H1 (cell line): Measurements from ENCODE around the gene ALG3. TPM values are rescaled to one million over a fixed set of nuclear protein-coding genes. Genes with fewer than 3 reads are reported as not detected.

ENCODE experiments used
- CTCF ChIA-PET: fragments of 300-600 bp; sonication (Branson Sonifier 250); formaldehyde crosslinking; loops from one replicate; lab custom pipeline; 2021; ENCODE audit not compliant: partially characterized antibody; lab: Charles Lee
- POLR2A ChIA-PET: fragments of 300-600 bp; sonication (Branson Sonifier 250); formaldehyde crosslinking; loops from one replicate; lab custom pipeline; 2021; ENCODE audit warnings: inconsistent platforms; ENCODE audit not compliant: partially characterized antibody; lab: Charles Lee
- DNase-seq, 2 experiments: peaks; one replicate each; pipeline versions ENCODE4 v3.0.0 to v3.0.0-alpha.2; 2010 to 2022; ENCODE audit warnings: low spot score in 2 of 2, low read depth in 1 of 2, mixed read lengths in 1 of 2
- FAIRE-seq: peaks from 2 replicates; lab custom pipeline; 2011; peaks lifted over from hg19 to GRCh38; lab: Jason Lieb, UNC
- H2AFZ ChIP-seq: 2 replicates; pipeline ENCODE4 v1.8.1; 2012; ENCODE audit warnings: low read length, inconsistent platforms
- H2AK5ac ChIP-seq: 2 replicates; pipeline ENCODE4 v1.6.1; 2013; ENCODE audit warnings: low read depth, low read length
- H2BK120ac ChIP-seq: replicated peaks from 2 replicates; pipeline ENCODE3; 2013; ENCODE audit warnings: low read depth, low read length, inconsistent platforms
- H2BK12ac ChIP-seq: 2 replicates; pipeline ENCODE4 v1.6.1; 2013; ENCODE audit warnings: low read depth, low read length
- H2BK15ac ChIP-seq: 2 replicates; pipeline ENCODE4 v1.6.1; 2013; ENCODE audit warnings: low read length
- H2BK20ac ChIP-seq: 2 replicates; pipeline ENCODE4 v1.6.1; 2013; ENCODE audit warnings: low read length
- H2BK5ac ChIP-seq: 2 replicates; pipeline ENCODE4 v1.6.1; 2013; ENCODE audit warnings: low read depth, low read length
- H3K14ac ChIP-seq: 2 replicates; pipeline ENCODE4 v1.6.1; 2013; ENCODE audit warnings: inconsistent platforms; ENCODE audit not compliant: insufficient read length
- H3K18ac ChIP-seq: 2 replicates; pipeline ENCODE4 v1.6.1; 2013; ENCODE audit warnings: low read length; ENCODE audit errors: extremely low read depth
- H3K23ac ChIP-seq: 2 replicates; pipeline ENCODE4 v1.6.1; 2013; ENCODE audit warnings: inconsistent platforms; ENCODE audit not compliant: insufficient read length
- H3K23me2 ChIP-seq: 2 replicates; pipeline ENCODE4 v1.6.1; 2013; ENCODE audit warnings: low read depth, low read length
- H3K27ac ChIP-seq: 2 replicates; pipeline ENCODE4 v1.6.1; 2011; ENCODE audit warnings: low read depth, low read length, inconsistent platforms
- H3K27me3 ChIP-seq, 4 experiments: replicated peaks in 1 of 4; 1 replicate in 1 of 4; 2 replicates in 3 of 4; pipeline versions ENCODE4 v1.6.1 to v1.8.1; 2011 to 2013; ENCODE audit warnings: low read length in 3 of 4, mild to moderate bottlenecking in 3 of 4, inconsistent platforms in 2 of 4, mixed read lengths in 2 of 4, moderate library complexity in 1 of 4; ENCODE audit not compliant: control insufficient read depth in 3 of 4, insufficient read depth in 3 of 4; ENCODE audit errors: extremely low read depth in 1 of 4
- H3K36me3 ChIP-seq, 4 experiments: 2 replicates each; pipeline versions ENCODE4 v1.6.1 to v1.8.1; 2011 to 2013; ENCODE audit warnings: mild to moderate bottlenecking in 4 of 4, low read length in 3 of 4, moderate library complexity in 2 of 4, control low read depth in 1 of 4, inconsistent platforms in 1 of 4; ENCODE audit not compliant: insufficient read depth in 4 of 4, control insufficient read depth in 2 of 4
- H3K4ac ChIP-seq: replicated peaks from 2 replicates; pipeline ENCODE3; 2013; ENCODE audit warnings: low read length, low read depth, mixed read lengths, inconsistent platforms; ENCODE audit not compliant: insufficient read length
- H3K4me1 ChIP-seq, 4 experiments: replicated peaks in 1 of 4; 1 replicate in 1 of 4; 2 replicates in 3 of 4; pipeline versions ENCODE4 v1.6.1 to v1.8.1; 2011 to 2013; ENCODE audit warnings: low read length in 3 of 4, inconsistent platforms in 2 of 4, mixed read lengths in 1 of 4; ENCODE audit not compliant: insufficient read depth in 4 of 4, control insufficient read depth in 3 of 4
- H3K4me2 ChIP-seq, 2 experiments: 2 replicates each; pipeline versions ENCODE4 v1.6.1 to v1.8.1; 2011 to 2013; ENCODE audit warnings: low read depth in 2 of 2, low read length in 2 of 2, control low read depth in 1 of 2, inconsistent platforms in 1 of 2, mild to moderate bottlenecking in 1 of 2; ENCODE audit not compliant: insufficient read depth in 1 of 2
- H3K4me3 ChIP-seq, 4 experiments: fragments of 200-600, 300-600 bp in 1 of 4; sonication (generic), shearing (Covaris generic), sonication (Bioruptor Twin) in 1 of 4; 2 replicates each; pipeline versions ENCODE4 v1.5.1 to v1.8.1; 2011 to 2016; ENCODE audit warnings: low read length in 4 of 4, low read depth in 3 of 4, control low read depth in 2 of 4, inconsistent platforms in 2 of 4, mild to moderate bottlenecking in 2 of 4, mixed read lengths in 1 of 4, moderate library complexity in 1 of 4; ENCODE audit not compliant: insufficient read depth in 2 of 4; ENCODE audit errors: extremely low read depth in 1 of 4
- H3K56ac ChIP-seq: replicated peaks from 2 replicates; pipeline ENCODE3; 2013; ENCODE audit warnings: low read depth, mild to moderate bottlenecking, mixed read lengths, low read length, inconsistent platforms; ENCODE audit not compliant: insufficient read length
- H3K79me1 ChIP-seq: 2 replicates; pipeline ENCODE4 v1.6.1; 2013; ENCODE audit warnings: low read depth, low read length, control low read depth
- H3K79me2 ChIP-seq, 2 experiments: 2 replicates each; pipeline versions ENCODE4 v1.6.1 to v1.8.1; 2012 to 2013; ENCODE audit warnings: low read length in 2 of 2, mild to moderate bottlenecking in 2 of 2, inconsistent platforms in 1 of 2; ENCODE audit not compliant: insufficient read depth in 2 of 2, control insufficient read depth in 1 of 2
- H3K9ac ChIP-seq, 4 experiments: replicated peaks in 1 of 4; 1 replicate in 1 of 4; 2 replicates in 3 of 4; pipeline versions ENCODE4 v1.6.1 to v1.8.1; 2011 to 2013; ENCODE audit warnings: low read depth in 3 of 4, low read length in 3 of 4, control low read depth in 2 of 4, mild to moderate bottlenecking in 2 of 4, moderate library complexity in 2 of 4, inconsistent platforms in 1 of 4; ENCODE audit errors: extremely low read depth in 1 of 4
- H3K9me3 ChIP-seq, 2 experiments: 2 replicates each; pipeline versions ENCODE4 v1.6.1 to v1.8.1; 2012 to 2013; ENCODE audit warnings: mild to moderate bottlenecking in 2 of 2, moderate library complexity in 2 of 2, control low read depth in 1 of 2, inconsistent platforms in 1 of 2, low read depth in 1 of 2, low read length in 1 of 2, mixed read lengths in 1 of 2; ENCODE audit not compliant: insufficient read depth in 2 of 2
- H4K20me1 ChIP-seq, 2 experiments: replicated peaks in 1 of 2; 2 replicates each; pipeline versions ENCODE3 to v1.8.1; 2011 to 2013; ENCODE audit warnings: inconsistent platforms in 2 of 2, low read length in 2 of 2, mild to moderate bottlenecking in 1 of 2; ENCODE audit not compliant: insufficient read depth in 2 of 2, control insufficient read depth in 1 of 2
- H4K5ac ChIP-seq: 2 replicates; pipeline ENCODE4 v1.6.1; 2013; ENCODE audit warnings: low read length, low read depth, mixed read lengths, inconsistent platforms; ENCODE audit not compliant: insufficient read length
- H4K8ac ChIP-seq: 2 replicates; pipeline ENCODE4 v1.8.0; 2013; ENCODE audit warnings: mild to moderate bottlenecking, moderate library complexity, low read length, inconsistent platforms; ENCODE audit not compliant: insufficient read depth; ENCODE audit errors: extremely low read depth
- H4K91ac ChIP-seq: replicated peaks from 2 replicates; pipeline ENCODE3; 2013; ENCODE audit warnings: low read length, mixed read lengths, inconsistent platforms; ENCODE audit not compliant: insufficient read length
- BCL11A ChIP-seq, 2 experiments: IDR thresholded peaks; one replicate each; pipeline ENCODE4 v1.6.1; 2011; ENCODE audit warnings: low read depth in 2 of 2, low read length in 2 of 2, mild to moderate bottlenecking in 2 of 2
- CHD2 ChIP-seq: IDR thresholded peaks from 2 replicates; pipeline ENCODE4 v1.6.1; 2012; ENCODE audit warnings: low read length, improper control_type of control experiment
- CREB1 ChIP-seq: IDR thresholded peaks from 2 replicates; pipeline ENCODE4 v1.6.1; 2012; ENCODE audit warnings: inconsistent platforms
- GABPA ChIP-seq: IDR thresholded peaks from 2 replicates; pipeline ENCODE4 v1.6.1; 2011; ENCODE audit warnings: mild to moderate bottlenecking, low read length, moderate library complexity, borderline replicate concordance; ENCODE audit not compliant: insufficient read depth
- JUN ChIP-seq: IDR thresholded peaks from 2 replicates; pipeline ENCODE4 v1.6.1; 2011; ENCODE audit warnings: low read depth, mild to moderate bottlenecking, improper control_type of control experiment, low read length
- MAX ChIP-seq: IDR thresholded peaks from 2 replicates; pipeline ENCODE4 v1.6.1; 2012; ENCODE audit warnings: inconsistent platforms
- NANOG ChIP-seq: IDR thresholded peaks from 2 replicates; pipeline ENCODE4 v1.6.1; 2011; ENCODE audit warnings: low read length, low read depth, mild to moderate bottlenecking, inconsistent platforms; ENCODE audit not compliant: insufficient read depth, poor library complexity, severe bottlenecking
- POU5F1 ChIP-seq: IDR thresholded peaks from 2 replicates; pipeline ENCODE4 v1.6.1; 2011; ENCODE audit warnings: low read depth, mild to moderate bottlenecking, low read length, moderate library complexity
- RAD21 ChIP-seq, 2 experiments: IDR thresholded peaks in 1 of 2; conservative IDR thresholded peaks in 1 of 2; 2 replicates each; pipeline ENCODE4 v1.6.1; 2011; ENCODE audit warnings: low read depth in 2 of 2, low read length in 2 of 2, improper control_type of control experiment in 1 of 2, inconsistent platforms in 1 of 2, mild to moderate bottlenecking in 1 of 2, moderate library complexity in 1 of 2
- RBBP5 ChIP-seq: IDR thresholded peaks from 2 replicates; pipeline ENCODE4 v1.7.1; 2012; ENCODE audit warnings: low read depth, mild to moderate bottlenecking, inconsistent platforms, low read length, moderate library complexity, borderline replicate concordance
- RXRA ChIP-seq: IDR thresholded peaks from 2 replicates; pipeline ENCODE4 v1.6.1; 2011; ENCODE audit warnings: low read depth, mild to moderate bottlenecking, low read length, moderate library complexity; ENCODE audit not compliant: insufficient read depth
- SIRT6 ChIP-seq: IDR thresholded peaks from one replicate; pipeline ENCODE4 v1.7.1; 2012; ENCODE audit warnings: low read length, inconsistent platforms
- SP2 ChIP-seq: IDR thresholded peaks from 2 replicates; pipeline ENCODE4 v1.6.1; 2012; ENCODE audit warnings: mild to moderate bottlenecking, low read length, inconsistent platforms
- SRF ChIP-seq: IDR thresholded peaks from 2 replicates; pipeline ENCODE4 v1.6.1; 2011; ENCODE audit warnings: mild to moderate bottlenecking, low read depth, low read length, moderate library complexity
- TCF12 ChIP-seq: IDR thresholded peaks from 2 replicates; pipeline ENCODE4 v1.6.1; 2011; ENCODE audit warnings: low read depth, mild to moderate bottlenecking, low read length
- WGBS, 2 experiments: shearing (Covaris generic) in 1 of 2; methylation state at CpG; one replicate each; pipeline versions ENCODE4 v1.1.6 to v1.1.7; 2013 to 2015; ENCODE audit warnings: low lambda C conversion rate in 2 of 2, mixed read lengths in 2 of 2, inconsistent platforms in 1 of 2, low coverage in 1 of 2, missing lambda C conversion rate in 1 of 2; ENCODE audit not compliant: insufficient replicate concordance in 2 of 2, insufficient coverage in 1 of 2, insufficient read length in 1 of 2; ENCODE audit errors: extremely low coverage in 1 of 2, missing lambda C conversion rate in 1 of 2; 5-methylcytosine and 5-hydroxymethylcytosine counted together
- polyA plus RNA-seq, 7 experiments: library from polyadenylated mRNA; depleted of rRNA in 3 of 7; stranded (reverse) in 5 of 7; unstranded in 2 of 7; fragments of >200 nt in 5 of 7; fragments of 200-250 nt in 2 of 7; gene quantifications; 1 replicate in 5 of 7; 2 replicates in 1 of 7; 4 replicates in 1 of 7; pipeline versions ENCODE4 v1.2.1 to v1.2.3, GENCODE V29; 2011 to 2013; ENCODE audit warnings: missing spikeins in 2 of 7, mixed read lengths in 2 of 7
- total RNA-seq: library from RNA; stranded (reverse); fragmentation: NEBNext Ultra II Directional; extraction: Animal tissue kit (Norgen Biotek cat#: 25700); gene quantifications from 2 replicates; pipeline ENCODE4 v1.2.1, GENCODE V29; 2021

The ALG3 gene
- total and polyA plus RNA-seq, 2 of the 8 experiments (the other 6 are each of a cell fraction or from before 2014, with no cell fraction given), result 54.6 to 148 TPM

- no peak for FAIRE-seq
- Histone ChIP-seq H3K14ac (no peak overlapping the region), H3K27ac (no peak overlapping the region), H3K56ac (no peak overlapping the region), H3K4me3 (no peak overlapping the region), H3K9me3 (no peaks in the 10 kb centered on the region), H4K91ac (no peak overlapping the region), H3K4me2 (no peak overlapping the region), H2AFZ (no peak overlapping the region), H2AK5ac (no peak overlapping the region), H4K5ac (no peak overlapping the region), H2BK15ac (no peak overlapping the region), H3K4me1 (no peaks in the 10 kb centered on the region), H3K79me1 (no peaks in the 10 kb centered on the region), H4K8ac (no peak overlapping the region), H3K9ac (no peak overlapping the region), H2BK120ac (no peak overlapping the region), H3K27me3 (no peaks in the 10 kb centered on the region), H3K79me2 (no peaks in the 10 kb centered on the region), H3K4ac (no peak overlapping the region), H3K18ac (no peak overlapping the region), H2BK20ac (no peak overlapping the region), H2BK5ac (no peak overlapping the region), H2BK12ac (no peak overlapping the region), H3K23me2 (no peaks in the 10 kb centered on the region), H4K20me1 (no peaks in the 10 kb centered on the region), H3K23ac (no peak overlapping the region), H3K36me3 (no peaks in the 10 kb centered on the region)
- CTCF ChIA-PET, result interaction anchor here (0.7 to 6.3 kb wide), 7 partner anchors 9 to 86 kb away, joined by 3 to 39 read pairs (median 3); no protein-coding TSS in a partner anchor
- POLR2A ChIA-PET, result interaction anchor here (0.7 to 1.2 kb wide), 2 partner anchors 8 to 27 kb away, joined by 3 read pairs; no protein-coding TSS in a partner anchor
- 89% methylated on average over 8 of the region's 8 CpGs; no CpG with 5 or more reads in 1 of the 2 experiments for whole genome bisulfite sequencing, 2 experiments
- no peak for DNase-seq
- TF ChIP-seq SP2, result no peak
- TF ChIP-seq BCL11A (IDR thresholded peaks at IDR 0.05; ENCODE audit: low read depth in 2 of 2, low read length in 2 of 2), result no peak
- no peak for TF ChIP-seq SIRT6
- no peak for TF ChIP-seq CHD2
- no peak for TF ChIP-seq RXRA
- no peak for TF ChIP-seq RAD21 (IDR thresholded peaks at IDR 0.05 in 1 of 2, conservative IDR thresholded peaks at IDR 0.05 in 1 of 2; ENCODE audit: low read depth in 2 of 2, low read length in 2 of 2)
- TF ChIP-seq MAX, result no peak
- no peak for TF ChIP-seq SRF
- no peak for TF ChIP-seq NANOG
- TF ChIP-seq POU5F1, result no peak
- no peak for TF ChIP-seq GABPA
- no peak for TF ChIP-seq TCF12
- no peak for TF ChIP-seq RBBP5
- no peak for TF ChIP-seq JUN
- no peak for TF ChIP-seq CREB1
These were observed 45.2 kb downstream of the ALG3 start for GRCh38 chr3:184203526-184203925.
